Measurements from ENCODE around the gene MGARP.
"Not testable (repeated sequence)": the region's sequence is repeated elsewhere in the genome, so short reads cannot be mapped to it uniquely, and the experiment has no call there.

GRCh38 chr4:139255581-139255980 lies 24.4 kb downstream of the MGARP start:
- not testable (repeated sequence) for TF ChIP-seq POLR2A, POLR2AphosphoS5 (IDR thresholded peaks at IDR 0.05; ENCODE audit: low read depth, low read length)
